ENCODE results near the gene PRKCE.

Gene PRKCE

GRCh38 chr2:45980161-45980865 lies 328.8 kb downstream of the PRKCE start:
- DNase-seq, result no peak

GRCh38 chr2:45981384-45981930 lies 330.0 kb downstream of the PRKCE start:
- no peak for DNase-seq

- DNase-seq, result no peak
Measured at GRCh38 chr2:45982096-45982495, 330.6 kb downstream of the PRKCE start.

- no peak for DNase-seq
Measured at GRCh38 chr2:45983213-45983612, 331.7 kb downstream of the PRKCE start.

- DNase-seq, result no peak
Measured at GRCh38 chr2:45984366-45984765, 332.9 kb downstream of the PRKCE start.

- DNase-seq, result no peak
Measured at GRCh38 chr2:45984896-45985473, 333.5 kb downstream of the PRKCE start.

- DNase-seq, result no peak
Measured at GRCh38 chr2:45986509-45986908, 335.0 kb downstream of the PRKCE start.

- no peak for DNase-seq
Measured at GRCh38 chr2:45987856-45988255, 336.4 kb downstream of the PRKCE start.

- DNase-seq, result no peak
Measured at GRCh38 chr2:45988879-45989278, 337.4 kb downstream of the PRKCE start.

- no peak for DNase-seq
Measured at GRCh38 chr2:45990131-45990530, 338.7 kb downstream of the PRKCE start.

- DNase-seq, result no peak
Measured at GRCh38 chr2:45992021-45992740, 340.7 kb downstream of the PRKCE start.

GRCh38 chr2:45992741-45993475 lies 341.4 kb downstream of the PRKCE start:
- DNase-seq, result no peak

- peak; percentile 18 for DNase-seq
Measured at GRCh38 chr2:45993476-45993991, 342.1 kb downstream of the PRKCE start.

- DNase-seq, result no peak
Measured at GRCh38 chr2:45994060-45994459, 342.6 kb downstream of the PRKCE start.

GRCh38 chr2:46000660-46001059 lies 349.2 kb downstream of the PRKCE start:
- DNase-seq, result no peak

- DNase-seq, result no peak
Measured at GRCh38 chr2:46001290-46001689, 349.8 kb downstream of the PRKCE start.

GRCh38 chr2:46001741-46002506 lies 350.4 kb downstream of the PRKCE start:
- DNase-seq, result no peak

GRCh38 chr2:46002507-46002883 lies 351.0 kb downstream of the PRKCE start:
- DNase-seq, result no peak

GRCh38 chr2:46002947-46003346 lies 351.5 kb downstream of the PRKCE start:
- no peak for DNase-seq

GRCh38 chr2:46003903-46004473 lies 352.5 kb downstream of the PRKCE start:
- DNase-seq, result no peak

GRCh38 chr2:46006473-46007025 lies 355.1 kb downstream of the PRKCE start:
- DNase-seq, result no peak

GRCh38 chr2:46007412-46007811 lies 355.9 kb downstream of the PRKCE start:
- DNase-seq, result no peak

All from NCI-H1105 (cell line).